ENCODE results near the gene SLC5A11. TPM values are rescaled to one million over a fixed set of nuclear protein-coding genes. Genes with fewer than 3 reads are reported as not detected.
"Not testable (repeated sequence)": the region's sequence is repeated elsewhere in the genome, so short reads cannot be mapped to it uniquely, and the experiment has no call there.

The SLC5A11 gene
- polyA plus RNA-seq, 2 of the 4 experiments (the other 2 are of a cell fraction), result 0.40 to 0.43 TPM

- TF ChIP-seq BCL3 (IDR thresholded peaks at IDR 0.05), result no peak
- TF ChIP-seq EHMT2 (IDR thresholded peaks at IDR 0.05; ENCODE audit: low read depth), result no peak
Observed at GRCh38 chr16:24855678-24856077, 9.9 kb downstream of the SLC5A11 start (continued).

GRCh38 chr16:24856871-24857270, 11.1 kb downstream of the SLC5A11 start:
- CTCF ChIA-PET, result interaction anchor here (0.7 kb wide), 1 partner anchor 292 kb away, joined by 3 read pairs; no protein-coding TSS in a partner anchor
- H3K4me1 ChIP-seq, result peaks cover 57% of the 10 kb centered on the region
- FAIRE-seq; H3K4me2 ChIP-seq; ATAC-seq; POLR2A ChIA-PET; H3K27ac ChIP-seq; H3K9me3 ChIP-seq; DNase-seq (ENCODE audit: low read depth in 1 of 2, low spot score in 1 of 2); H3K4me3 ChIP-seq: not testable (repeated sequence)
- WGBS (ENCODE audit: missing lambda C conversion rate), result 86% methylated on average over 8 of the region's 8 CpGs

- H3K27ac ChIP-seq, result no peak overlapping the region
- DNase-seq (ENCODE audit: low read depth in 1 of 2, low spot score in 1 of 2), result peak; percentile 62 to 68
- ATAC-seq, result peak; percentile 52 to 62; a peak in 5 of 6 replicates
- POLR2A ChIA-PET, result no interaction called here
- peaks cover 41% of the 10 kb centered on the region for H3K4me1 ChIP-seq
- 49% methylated on average over 9 of the region's 9 CpGs for WGBS (ENCODE audit: missing lambda C conversion rate)
- CTCF ChIA-PET, result interaction anchor here (1.1 kb wide), 1 partner anchor 24 kb away, joined by 4 read pairs; no protein-coding TSS in a partner anchor
- H3K4me2 ChIP-seq, result peak overlapping the region; percentile 40; the same call in 1 of the 3 replicates
- 0 out of 3 replicates have a peak, but pooled peaks cover 4% of the 10 kb centered on the region for H3K9me3 ChIP-seq
- TF ChIP-seq RARB (CRISPR knock-in tag; IDR thresholded peaks at IDR 0.05) (no peak), FOXS1 (CRISPR knock-in tag; IDR thresholded peaks at IDR 0.05) (no peak), ZSCAN20 (CRISPR knock-in tag; IDR thresholded peaks at IDR 0.05) (0 out of 2 replicates have a peak, but pooled peaks have one; percentile 30), TP53 (CRISPR knock-in tag; IDR thresholded peaks at IDR 0.05) (peak; percentile 38; the same call in 1 of the 2 replicates), NR3C1 (IDR thresholded peaks at IDR 0.05) (no peak), REST (IDR thresholded peaks at IDR 0.05) (peak; percentile 98), EHMT2 (IDR thresholded peaks at IDR 0.05; ENCODE audit: low read depth) (peak; percentile 88; the same call in 1 of the 2 replicates)
- no peak overlapping the region for H3K4me3 ChIP-seq
- peak; percentile 56 for FAIRE-seq
Observed at GRCh38 chr16:24858219-24859041, 12.7 kb downstream of the SLC5A11 start.

GRCh38 chr16:24861461-24861860, 15.7 kb downstream of the SLC5A11 start:
- WGBS (ENCODE audit: missing lambda C conversion rate), result 88% methylated on average over 1 of the region's 1 CpG
- no peak overlapping the region for H3K4me3 ChIP-seq
- ChIA-PET POLR2A (no interaction called here), CTCF (no interaction called here)
- DNase-seq (ENCODE audit: low read depth in 1 of 2, low spot score in 1 of 2) (no peak), FAIRE-seq (no peak), ATAC-seq (no peak)
- H3K27ac ChIP-seq, result no peak overlapping the region
- peaks cover 10% of the 10 kb centered on the region; the same call in 2 of the 3 replicates for H3K9me3 ChIP-seq
- peaks cover 15% of the 10 kb centered on the region for H3K4me1 ChIP-seq
- H3K4me2 ChIP-seq, result no peak overlapping the region
- TF ChIP-seq HOXB5 (CRISPR knock-in tag; IDR thresholded peaks at IDR 0.05), result no peak
- no peak for TF ChIP-seq MAX (IDR thresholded peaks at IDR 0.05)
- no peak for TF ChIP-seq ZSCAN20 (CRISPR knock-in tag; IDR thresholded peaks at IDR 0.05)
- no peak for TF ChIP-seq PBX3 (IDR thresholded peaks at IDR 0.05)
- TF ChIP-seq EHF (CRISPR knock-in tag; IDR thresholded peaks at IDR 0.05), result no peak
- no peak for TF ChIP-seq RARB (CRISPR knock-in tag; IDR thresholded peaks at IDR 0.05)

Data from A549 (cell line).